ENCODE data around the gene NEIL3. TPM values are rescaled to one million over a fixed set of nuclear protein-coding genes. Genes with fewer than 3 reads are reported as not detected.

NEIL3 gene
- polyA plus RNA-seq, 4 donors, result 5.7 to 7.0 (median 6.0) TPM

- no peak for DNase-seq (ENCODE audit: low read depth in 4 of 4, low spot score in 2 of 4)
Measured at GRCh38 chr4:177408023-177408422, 98.3 kb downstream of the NEIL3 start.

DNA sequence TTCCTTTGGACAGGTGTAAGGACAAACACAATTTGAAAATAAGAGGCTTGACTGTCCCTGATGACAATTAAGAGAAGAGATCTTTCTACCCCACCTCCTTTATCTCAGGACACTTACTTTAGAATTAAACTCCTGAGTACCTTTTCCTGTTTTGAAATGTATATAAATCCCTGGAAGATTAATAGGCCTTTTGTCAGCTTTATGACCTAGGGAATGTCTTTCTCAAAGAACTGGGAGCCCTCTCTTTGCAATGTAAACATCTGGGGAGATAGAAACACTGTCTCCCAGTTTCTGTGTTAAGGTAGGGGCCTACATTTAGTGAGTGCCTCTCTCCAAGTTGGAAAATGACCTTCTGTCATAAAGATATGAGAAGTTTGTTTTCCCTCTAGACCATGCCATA is 100.9 kb downstream of the NEIL3 start:
- no peak for DNase-seq (ENCODE audit: low read depth in 4 of 4, low spot score in 2 of 4)

DNA sequence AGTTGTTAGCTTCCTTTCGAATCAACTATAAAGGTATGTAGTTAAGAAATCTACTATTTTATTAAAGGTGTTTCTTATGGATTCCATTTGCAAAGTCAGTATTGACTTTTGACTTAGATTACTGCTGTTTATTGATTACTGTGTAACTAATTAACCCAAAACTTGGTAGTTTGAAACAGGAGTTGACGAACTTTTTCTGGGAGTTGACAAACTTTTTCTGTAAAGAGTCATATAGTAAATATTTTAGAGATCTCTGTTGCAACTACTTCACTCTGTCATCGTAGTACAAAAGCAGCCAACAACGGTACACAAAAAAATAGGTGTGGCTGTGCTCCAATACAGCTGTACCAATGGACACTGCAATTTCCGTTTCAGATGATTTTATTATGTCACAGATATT is 102.3 kb downstream of the NEIL3 start:
- no peak for DNase-seq (ENCODE audit: low read depth in 4 of 4, low spot score in 2 of 4)

Other genes with a start within 250 kb of the NEIL3 start
- gene AGA, start 132.6 kb downstream of the NEIL3 start, polyA plus RNA-seq (ENCODE audit: insufficient read length in 4 of 4), result 10 to 100 TPM; 29.9 to 40.4 (median 31.9) TPM

Measured in left renal cortex interstitium (tissue), 4 donors.